H9 (cell line): ENCODE data around the gene DIP2C. TPM values are rescaled to one million over a fixed set of nuclear protein-coding genes. Genes with fewer than 3 reads are reported as not detected.

Experiments used
- DNase-seq: peaks from one replicate; pipeline ENCODE4 v3.0.0-alpha.2; 2017
- H2AFZ ChIP-seq: one replicate; pipeline ENCODE4 v1.6.1; 2013; ENCODE audit warnings: mild to moderate bottlenecking, low read length, control low read depth, moderate library complexity
- H2AK5ac ChIP-seq: 2 replicates; pipeline ENCODE4 v1.6.1; 2013; ENCODE audit warnings: low read length, control low read depth, mixed read lengths; ENCODE audit not compliant: insufficient read length
- H2BK120ac ChIP-seq: one replicate; pipeline ENCODE4 v1.6.1; 2013; ENCODE audit warnings: low read depth, mild to moderate bottlenecking, low read length, control low read depth, inconsistent platforms; ENCODE audit not compliant: poor library complexity, severe bottlenecking
- H2BK12ac ChIP-seq: 2 replicates; pipeline ENCODE4 v1.6.1; 2013; ENCODE audit warnings: low read length, control low read depth, mixed read lengths, low read depth; ENCODE audit not compliant: insufficient read length
- H2BK15ac ChIP-seq: 2 replicates; pipeline ENCODE4 v1.6.1; 2013; ENCODE audit warnings: low read depth, low read length, control low read depth
- H2BK20ac ChIP-seq: one replicate; pipeline ENCODE4 v1.6.1; 2013; ENCODE audit warnings: low read depth, mild to moderate bottlenecking, low read length, control low read depth, inconsistent platforms; ENCODE audit not compliant: poor library complexity, severe bottlenecking
- H2BK5ac ChIP-seq: 2 replicates; pipeline ENCODE4 v1.6.1; 2013; ENCODE audit warnings: low read length, control low read depth, mixed read lengths; ENCODE audit not compliant: insufficient read length
- H3K14ac ChIP-seq: 2 replicates; pipeline ENCODE4 v1.6.1; 2013; ENCODE audit warnings: low read length, control low read depth; ENCODE audit not compliant: insufficient read depth
- H3K18ac ChIP-seq: 2 replicates; pipeline ENCODE4 v1.6.1; 2013; ENCODE audit warnings: low read depth, mild to moderate bottlenecking, mixed read lengths, low read length, control low read depth; ENCODE audit not compliant: insufficient read length
- H3K23ac ChIP-seq: 2 replicates; pipeline ENCODE4 v1.6.1; 2013; ENCODE audit warnings: low read length, control low read depth, mixed read lengths, low read depth; ENCODE audit not compliant: insufficient read length
- H3K23me2 ChIP-seq: 2 replicates; pipeline ENCODE4 v1.6.1; 2013; ENCODE audit warnings: low read depth, mild to moderate bottlenecking, mixed read lengths, low read length, control low read depth; ENCODE audit not compliant: insufficient read length, poor library complexity, severe bottlenecking
- H3K27ac ChIP-seq: 2 replicates; pipeline ENCODE4 v1.5.1; 2013; ENCODE audit warnings: low read length, control low read depth, mixed read lengths, low read depth; ENCODE audit not compliant: insufficient read length
- H3K27me3 ChIP-seq: 2 replicates; pipeline ENCODE4 v1.6.1; 2013; ENCODE audit warnings: low read length, control low read depth, inconsistent platforms; ENCODE audit not compliant: insufficient read depth
- H3K4ac ChIP-seq: 2 replicates; pipeline ENCODE4 v1.6.1; 2013; ENCODE audit warnings: low read depth, mild to moderate bottlenecking, control low read depth, inconsistent platforms, low read length, moderate library complexity
- H3K4me1 ChIP-seq: 2 replicates; pipeline ENCODE4 v1.6.1; 2013; ENCODE audit warnings: low read length, control low read depth, inconsistent platforms; ENCODE audit not compliant: insufficient read depth
- H3K4me2 ChIP-seq: 2 replicates; pipeline ENCODE4 v1.6.1; 2013; ENCODE audit warnings: low read length, control low read depth, mixed read lengths; ENCODE audit not compliant: insufficient read length, insufficient read depth
- H3K56ac ChIP-seq: 2 replicates; pipeline ENCODE4 v1.6.1; 2013; ENCODE audit warnings: low read depth, mild to moderate bottlenecking, mixed read lengths, low read length, control low read depth; ENCODE audit not compliant: insufficient read length
- H3K79me1 ChIP-seq: 2 replicates; pipeline ENCODE4 v1.6.1; 2013; ENCODE audit warnings: low read depth, mild to moderate bottlenecking, moderate library complexity, low read length, control low read depth, inconsistent platforms; ENCODE audit not compliant: insufficient read depth, poor library complexity, severe bottlenecking
- H3K79me2 ChIP-seq: 2 replicates; pipeline ENCODE4 v1.6.1; 2013; ENCODE audit warnings: low read length, control low read depth, inconsistent platforms; ENCODE audit not compliant: insufficient read depth
- H3K9ac ChIP-seq: 2 replicates; pipeline ENCODE4 v1.6.1; 2013; ENCODE audit warnings: low read length, control low read depth, mixed read lengths; ENCODE audit not compliant: insufficient read length; ENCODE audit errors: extremely low read depth
- H3K9me3 ChIP-seq: one replicate; pipeline ENCODE4 v1.6.1; 2013; ENCODE audit warnings: low read depth, low read length, inconsistent platforms; ENCODE audit not compliant: control insufficient read depth
- H3T11ph ChIP-seq: one replicate; pipeline ENCODE4 v1.6.1; 2013; ENCODE audit warnings: mild to moderate bottlenecking, low read length, control low read depth, inconsistent platforms
- H4K20me1 ChIP-seq: one replicate; pipeline ENCODE4 v1.6.1; 2013; ENCODE audit not compliant: control insufficient read depth, insufficient read length, insufficient read depth
- H4K5ac ChIP-seq: 2 replicates; pipeline ENCODE4 v1.6.1; 2013; ENCODE audit warnings: low read depth, mild to moderate bottlenecking, mixed read lengths, low read length, control low read depth; ENCODE audit not compliant: insufficient read length
- H4K8ac ChIP-seq: replicated peaks from 2 replicates; pipeline ENCODE4 v1.6.1; 2013; ENCODE audit warnings: low read length, control low read depth, mixed read lengths, low read depth; ENCODE audit not compliant: insufficient read length
- H4K91ac ChIP-seq: 2 replicates; pipeline ENCODE4 v1.6.1; 2013; ENCODE audit warnings: low read depth, mild to moderate bottlenecking, moderate library complexity, mixed read lengths, low read length, control low read depth; ENCODE audit not compliant: insufficient read length
- H3K27ac Mint-ChIP-seq, 3 experiments: 2 replicates in 2 of 3; 3 replicates in 1 of 3; pipeline ENCODE4 v1.8.0; 2020 to 2021; ENCODE audit warnings: mixed read lengths in 3 of 3, mild to moderate bottlenecking in 1 of 3, moderate library complexity in 1 of 3
- H3K27me3 Mint-ChIP-seq: 2 replicates; pipeline ENCODE4 v1.8.0; 2021; ENCODE audit warnings: low read depth, mild to moderate bottlenecking, moderate library complexity, mixed read lengths
- H3K36me3 Mint-ChIP-seq, 3 experiments: 2 replicates in 2 of 3; 3 replicates in 1 of 3; pipeline ENCODE4 v1.8.0; 2020 to 2021; ENCODE audit warnings: low read depth in 3 of 3, mixed read lengths in 3 of 3; ENCODE audit not compliant: insufficient read depth in 1 of 3
- H3K4me1 Mint-ChIP-seq, 2 experiments: 2 replicates each; pipeline ENCODE4 v1.8.0; 2020; ENCODE audit warnings: mixed read lengths in 2 of 2
- H3K4me3 Mint-ChIP-seq, 2 experiments: 2 replicates in 1 of 2; 3 replicates in 1 of 2; pipeline ENCODE4 v1.8.0; 2020 to 2021; ENCODE audit warnings: mild to moderate bottlenecking in 2 of 2, mixed read lengths in 2 of 2, moderate library complexity in 1 of 2
- H3K9me3 Mint-ChIP-seq, 2 experiments: 2 replicates in 1 of 2; 3 replicates in 1 of 2; pipeline ENCODE4 v1.8.0; 2020; ENCODE audit warnings: mild to moderate bottlenecking in 2 of 2, mixed read lengths in 2 of 2, moderate library complexity in 1 of 2
- WGBS: extraction: QIAGEN DNeasy Blood & Tissue Kit; methylation state at CpG from one replicate; pipeline ENCODE4 v1.1.7; 2013; ENCODE audit warnings: missing lambda C conversion rate, low lambda C conversion rate, mixed read lengths; ENCODE audit not compliant: insufficient read length; ENCODE audit errors: extremely low coverage; 5-methylcytosine and 5-hydroxymethylcytosine counted together
- total RNA-seq: library from RNA; stranded (reverse); gene quantifications from 2 replicates; pipeline ENCODE4 v1.2.1, GENCODE V29; 2021
- TF ChIP-seq, protein P1 (sequence below): fragments of 200-600 bp; sonication (generic); conservative IDR thresholded peaks from 3 replicates; pipeline ENCODE4 v1.8.0; 2021; ENCODE audit warnings: antibody characterized with exemption, mild to moderate bottlenecking

The DIP2C gene
- total RNA-seq, 1 experiment from 2014 or later: 7.9 TPM

DNA sequence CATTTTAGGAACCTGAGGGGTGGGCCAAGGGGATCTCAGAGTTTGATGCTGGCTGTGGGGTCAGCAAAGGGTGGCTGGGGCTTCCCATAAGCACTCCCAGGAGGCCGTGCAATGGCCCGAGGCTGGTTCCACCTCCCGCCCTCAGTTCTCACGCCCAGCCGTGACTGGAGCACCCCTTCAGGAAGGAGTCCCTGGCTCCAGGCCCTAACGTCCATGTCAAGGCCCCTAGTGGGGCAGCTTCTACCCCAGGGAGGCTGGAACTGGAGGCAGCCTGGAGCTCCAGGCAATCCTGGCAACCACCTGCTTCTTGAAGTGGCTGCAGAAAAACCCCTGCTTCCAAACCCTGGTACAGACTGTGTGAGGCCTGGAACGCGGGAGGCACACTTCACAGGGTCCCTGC is 165.5 kb downstream of the DIP2C start:
- Histone ChIP-seq H3K9me3 (no peaks in the 10 kb centered on the region), H2BK5ac (no peak overlapping the region), H3T11ph (no peak overlapping the region), H3K27ac (no peak overlapping the region), H2BK12ac (no peak overlapping the region), H3K4me2 (no peak overlapping the region), H3K79me1 (no peaks in the 10 kb centered on the region), H3K27me3 (no peaks in the 10 kb centered on the region), H4K20me1 (no peaks in the 10 kb centered on the region), H4K8ac (no peak overlapping the region), H3K14ac (no peak overlapping the region), H3K4ac (no peak overlapping the region), H2BK120ac (no peak overlapping the region), H3K79me2 (no peaks in the 10 kb centered on the region), H3K4me1 (no peaks in the 10 kb centered on the region; the same call in 1 of the 2 replicates), H3K23ac (no peak overlapping the region), H2BK20ac (no peak overlapping the region), H2BK15ac (no peak overlapping the region), H4K91ac (no peak overlapping the region), H3K18ac (no peak overlapping the region), H3K9ac (no peak overlapping the region), H3K56ac (no peak overlapping the region), H3K23me2 (no peaks in the 10 kb centered on the region), H2AK5ac (no peak overlapping the region), H2AFZ (no peak overlapping the region), H4K5ac (no peak overlapping the region)
- H3K27ac Mint-ChIP-seq: no peak overlapping the region
- no CpG with 5 or more reads among the region's 8 CpGs for WGBS
- H3K4me1 Mint-ChIP-seq: peaks cover 24 to 34% of the 10 kb centered on the region in 2 experiments
- no peak overlapping the region for H3K4me3 Mint-ChIP-seq
- no peaks in the 10 kb centered on the region for H3K9me3 Mint-ChIP-seq
- H3K36me3 Mint-ChIP-seq: no peaks in the 10 kb centered on the region; a peak in 1 of 7 replicates
- TF ChIP-seq, protein P1, sequence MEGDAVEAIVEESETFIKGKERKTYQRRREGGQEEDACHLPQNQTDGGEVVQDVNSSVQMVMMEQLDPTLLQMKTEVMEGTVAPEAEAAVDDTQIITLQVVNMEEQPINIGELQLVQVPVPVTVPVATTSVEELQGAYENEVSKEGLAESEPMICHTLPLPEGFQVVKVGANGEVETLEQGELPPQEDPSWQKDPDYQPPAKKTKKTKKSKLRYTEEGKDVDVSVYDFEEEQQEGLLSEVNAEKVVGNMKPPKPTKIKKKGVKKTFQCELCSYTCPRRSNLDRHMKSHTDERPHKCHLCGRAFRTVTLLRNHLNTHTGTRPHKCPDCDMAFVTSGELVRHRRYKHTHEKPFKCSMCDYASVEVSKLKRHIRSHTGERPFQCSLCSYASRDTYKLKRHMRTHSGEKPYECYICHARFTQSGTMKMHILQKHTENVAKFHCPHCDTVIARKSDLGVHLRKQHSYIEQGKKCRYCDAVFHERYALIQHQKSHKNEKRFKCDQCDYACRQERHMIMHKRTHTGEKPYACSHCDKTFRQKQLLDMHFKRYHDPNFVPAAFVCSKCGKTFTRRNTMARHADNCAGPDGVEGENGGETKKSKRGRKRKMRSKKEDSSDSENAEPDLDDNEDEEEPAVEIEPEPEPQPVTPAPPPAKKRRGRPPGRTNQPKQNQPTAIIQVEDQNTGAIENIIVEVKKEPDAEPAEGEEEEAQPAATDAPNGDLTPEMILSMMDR: no peak
- no peaks in the 10 kb centered on the region; the same call in 1 of the 2 replicates for H3K27me3 Mint-ChIP-seq
- DNase-seq: no peak
